Neutrophil (primary cell): ENCODE results near the gene SPATA1.

ENCODE experiments used
- H3K27ac ChIP-seq: fragments of 200-600 bp; sonication (generic); 2 replicates; pipeline ENCODE4 v1.5.1; 2016; ENCODE audit warnings: mild to moderate bottlenecking, moderate library complexity
- H3K27me3 ChIP-seq: fragments of 200-600 bp; sonication (generic); 2 replicates; pipeline ENCODE4 v1.6.0; 2016; ENCODE audit warnings: mild to moderate bottlenecking
- H3K36me3 ChIP-seq: fragments of 200-600 bp; sonication (generic); 2 replicates; pipeline ENCODE4 v1.5.1; 2017
- H3K4me1 ChIP-seq, 2 experiments: fragments of 200-600 bp in 1 of 2; sonication (generic) in 1 of 2; 1 replicate in 1 of 2; 2 replicates in 1 of 2; pipeline versions ENCODE4 v1.5.1 to v1.6.1; 2013 to 2016; ENCODE audit warnings: low read depth in 1 of 2, low read length in 1 of 2, mild to moderate bottlenecking in 1 of 2, moderate library complexity in 1 of 2; ENCODE audit not compliant: control insufficient read depth in 1 of 2, insufficient read depth in 1 of 2
- H3K4me3 ChIP-seq, 2 experiments: fragments of 200-600 bp in 1 of 2; sonication (generic) in 1 of 2; 1 replicate in 1 of 2; 2 replicates in 1 of 2; pipeline ENCODE4 v1.5.1; 2013 to 2016; ENCODE audit warnings: low read depth in 1 of 2, low read length in 1 of 2, mild to moderate bottlenecking in 1 of 2, moderate library complexity in 1 of 2
- H3K9me3 ChIP-seq: fragments of 200-600 bp; sonication (generic); 2 replicates; pipeline ENCODE4 v1.5.1; 2016
- CTCF ChIP-seq: fragments of 200-600 bp; sonication (generic); IDR thresholded peaks from 2 replicates; pipeline ENCODE4 v1.5.1; 2016; ENCODE audit warnings: antibody characterized with exemption

The SPATA1 gene

GRCh38 chr1:84603941-84604830 is 98.0 kb downstream of the SPATA1 start:
- no peak overlapping the region for H3K4me3 ChIP-seq

GRCh38 chr1:84605157-84605556 is 99.0 kb downstream of the SPATA1 start:
- no peak for TF ChIP-seq CTCF
- H3K4me3 ChIP-seq, result no peak overlapping the region
- H3K27me3 ChIP-seq, result no peaks in the 10 kb centered on the region
- H3K4me1 ChIP-seq, result peaks cover 0 to 6% of the 10 kb centered on the region in 2 experiments
- peaks cover 22% of the 10 kb centered on the region for H3K9me3 ChIP-seq
- H3K36me3 ChIP-seq, result no peaks in the 10 kb centered on the region
- no peak overlapping the region for H3K27ac ChIP-seq

More at GRCh38 chr1:84603941-84604830, 98.0 kb downstream of the SPATA1 start:
- H3K27ac ChIP-seq, result no peak overlapping the region
- peaks cover 22% of the 10 kb centered on the region for H3K9me3 ChIP-seq
- H3K27me3 ChIP-seq, result no peaks in the 10 kb centered on the region
- no peaks in the 10 kb centered on the region for H3K36me3 ChIP-seq
- no peak for TF ChIP-seq CTCF
- peaks cover 0 to 6% of the 10 kb centered on the region in 2 experiments for H3K4me1 ChIP-seq

- Histone ChIP-seq H3K4me3 (no peak overlapping the region), H3K36me3 (no peaks in the 10 kb centered on the region), H3K27ac (no peak overlapping the region), H3K4me1 (peaks cover 0 to 6% of the 10 kb centered on the region in 2 experiments), H3K27me3 (no peaks in the 10 kb centered on the region), H3K9me3 (peaks cover 22% of the 10 kb centered on the region)
- TF ChIP-seq CTCF, result no peak
These were observed 100.8 kb downstream of the SPATA1 start for GRCh38 chr1:84606977-84607376.

GRCh38 chr1:84611091-84611490 is 104.9 kb downstream of the SPATA1 start:
- Histone ChIP-seq H3K36me3 (no peaks in the 10 kb centered on the region), H3K27ac (no peak overlapping the region)

GRCh38 chr1:84611796-84612195 is 105.6 kb downstream of the SPATA1 start:
- peaks cover 0 to 6% of the 10 kb centered on the region in 2 experiments for H3K4me1 ChIP-seq
- no peaks in the 10 kb centered on the region for H3K27me3 ChIP-seq
- TF ChIP-seq CTCF, result no peak
- H3K36me3 ChIP-seq, result no peaks in the 10 kb centered on the region
- no peak overlapping the region for H3K4me3 ChIP-seq
- no peaks in the 10 kb centered on the region for H3K9me3 ChIP-seq
- H3K27ac ChIP-seq, result no peak overlapping the region

More at GRCh38 chr1:84611091-84611490, 104.9 kb downstream of the SPATA1 start:
- Histone ChIP-seq H3K27me3 (no peaks in the 10 kb centered on the region), H3K4me3 (no peak overlapping the region), H3K4me1 (peaks cover 0 to 6% of the 10 kb centered on the region in 2 experiments), H3K9me3 (no peaks in the 10 kb centered on the region)
- TF ChIP-seq CTCF, result no peak
